ENCODE data around the gene EFS.

DNA sequence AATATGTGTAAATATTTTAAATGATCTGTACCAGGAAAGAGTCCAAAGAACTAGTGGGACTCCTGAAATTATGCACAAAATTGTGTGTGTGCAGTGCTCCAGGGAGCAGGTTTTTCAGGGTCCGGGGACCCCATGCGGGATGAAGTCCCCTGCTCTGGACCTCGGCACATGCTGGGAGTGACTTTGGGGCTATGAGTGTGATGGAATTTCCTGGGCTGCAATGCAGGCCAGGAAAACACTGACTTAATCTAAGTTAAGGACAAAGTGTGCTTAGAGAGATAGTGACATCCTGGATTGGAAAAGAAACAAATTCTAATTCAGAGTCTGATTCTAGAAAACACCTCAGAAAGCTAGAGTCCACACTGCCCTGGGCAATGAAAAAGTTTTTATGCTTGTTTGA is 49.3 kb upstream of the EFS start:
- TF ChIP-seq POLR2A (IDR thresholded peaks at IDR 0.05; ENCODE audit: low read depth, low read length) = no peak
- no peak for TF ChIP-seq POLR2AphosphoS5 (IDR thresholded peaks at IDR 0.05; ENCODE audit: low read depth, low read length)
- no peak for TF ChIP-seq TAF1 (IDR thresholded peaks at IDR 0.05; ENCODE audit: low read depth, low read length)
- no peak for TF ChIP-seq PAX5 (IDR thresholded peaks at IDR 0.05; ENCODE audit: insufficient read depth, low read length, severe bottlenecking)
